Activated CD8-positive, alpha-beta memory T cell treated with anti-CD3 and anti-CD28 coated beads for 4 hours (primary cell): ENCODE data around the gene PTPRF.

Experiments used
- DNase-seq, 2 donors: peaks; one replicate each; pipeline ENCODE4 v3.0.0-alpha.2; 2020; ENCODE audit warnings: low read depth in 2 of 2

PTPRF gene

DNA sequence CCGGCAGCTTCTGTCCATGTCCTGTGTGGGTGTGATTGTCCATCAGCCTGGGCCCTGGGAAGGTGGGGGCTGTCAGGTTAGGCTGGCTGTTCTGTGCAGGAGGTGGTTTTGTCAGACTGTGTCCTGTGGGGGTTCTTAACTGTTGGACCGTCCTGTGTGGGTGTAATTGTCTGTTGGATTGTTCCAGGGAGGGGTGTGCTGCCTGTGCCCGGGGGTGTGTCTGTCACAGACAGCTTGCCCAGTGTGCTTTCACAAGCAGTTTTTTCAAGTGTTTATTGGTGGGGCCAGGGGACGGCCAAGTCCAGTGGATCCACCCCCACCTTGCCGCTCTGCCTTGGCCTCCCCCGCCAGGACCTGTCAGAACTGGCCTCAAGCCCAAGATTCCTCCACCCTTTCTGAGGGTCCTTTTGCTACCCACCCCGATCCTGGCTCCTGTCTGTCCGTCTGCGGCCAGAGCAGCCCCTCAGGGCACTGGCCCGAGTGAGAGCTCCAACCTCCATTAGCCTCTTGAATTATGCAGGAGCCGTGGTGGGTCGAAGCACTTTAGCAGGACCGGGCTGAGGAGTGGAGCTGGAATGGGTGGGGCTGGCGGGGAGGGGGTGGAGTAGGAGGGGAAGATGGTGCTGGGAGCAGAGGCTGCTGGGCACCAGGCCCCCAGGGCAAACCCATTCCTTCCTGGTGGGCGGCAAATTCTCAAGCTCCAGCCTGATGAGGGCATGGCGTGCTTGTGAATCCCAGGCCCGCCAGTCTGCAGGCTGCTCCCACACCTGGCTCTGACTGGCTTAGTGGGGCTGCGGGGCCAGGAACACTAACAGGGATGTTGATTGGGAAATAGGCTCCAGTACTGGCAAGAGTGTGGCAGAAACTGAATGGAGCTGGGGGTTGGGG, 47.2 kb downstream of the PTPRF start:
- DNase-seq = no peak

DNA sequence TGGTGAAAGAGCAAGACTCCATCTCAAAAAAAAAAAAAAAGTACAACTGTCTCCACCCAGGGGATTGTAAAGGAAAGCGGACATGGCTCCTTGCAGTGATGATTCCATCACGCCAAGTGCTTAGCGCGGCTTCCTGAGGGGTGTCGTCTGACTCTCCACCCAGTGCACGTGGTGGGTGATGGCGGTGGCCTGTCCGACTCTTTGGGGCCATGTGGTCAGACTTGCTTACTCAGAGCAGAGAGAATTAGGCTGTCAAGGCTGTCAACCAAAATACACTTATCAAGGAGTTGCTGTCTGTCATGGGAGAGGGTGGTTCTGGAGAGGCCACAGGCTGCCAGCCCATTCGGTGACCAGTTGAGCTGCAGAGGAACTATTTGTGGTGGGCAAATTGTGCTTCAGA, 49.4 kb downstream of the PTPRF start:
- no peak for DNase-seq

DNA sequence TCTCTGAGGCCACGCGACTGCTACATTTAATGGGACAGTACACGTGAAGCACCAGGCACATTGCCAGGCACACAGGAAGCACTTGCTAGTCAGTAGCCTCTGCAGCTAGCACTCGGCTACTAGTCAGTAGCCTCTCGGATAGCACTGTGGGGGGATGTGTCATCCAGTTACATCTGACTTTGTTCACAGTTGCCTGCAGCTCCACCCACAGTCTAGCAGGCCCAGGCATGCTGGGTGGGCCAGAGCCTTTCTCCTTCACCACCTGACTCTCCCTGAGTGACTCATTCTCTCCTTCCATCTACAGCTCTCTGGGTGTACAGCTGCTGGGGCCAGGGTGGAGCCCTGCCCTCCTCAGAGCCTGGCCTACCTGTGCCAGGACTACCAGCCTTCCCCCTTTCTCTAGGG, 51.5 kb downstream of the PTPRF start:
- DNase-seq = peak in 1 of 2 donors; percentile 19

DNA sequence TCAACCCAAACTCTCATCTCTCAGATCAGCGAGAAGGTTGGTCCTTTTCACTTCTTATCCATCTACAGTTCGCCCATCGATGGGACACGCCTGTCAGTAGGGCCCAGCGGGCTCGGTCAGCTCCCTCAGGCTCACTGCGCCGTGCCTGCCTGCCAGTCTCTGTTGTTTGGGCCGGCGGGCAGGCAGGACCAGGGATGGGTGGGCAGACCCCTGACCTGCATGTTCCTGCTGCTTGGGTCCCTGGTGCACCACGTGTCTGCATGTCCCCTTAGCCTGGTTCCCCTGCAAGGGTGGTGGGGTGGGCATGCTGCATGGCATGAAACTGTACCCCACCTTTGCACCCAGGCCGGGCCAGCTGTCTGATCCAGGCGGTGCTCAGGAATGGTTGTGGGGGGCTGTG, 52.4 kb downstream of the PTPRF start:
- no peak for DNase-seq

DNA sequence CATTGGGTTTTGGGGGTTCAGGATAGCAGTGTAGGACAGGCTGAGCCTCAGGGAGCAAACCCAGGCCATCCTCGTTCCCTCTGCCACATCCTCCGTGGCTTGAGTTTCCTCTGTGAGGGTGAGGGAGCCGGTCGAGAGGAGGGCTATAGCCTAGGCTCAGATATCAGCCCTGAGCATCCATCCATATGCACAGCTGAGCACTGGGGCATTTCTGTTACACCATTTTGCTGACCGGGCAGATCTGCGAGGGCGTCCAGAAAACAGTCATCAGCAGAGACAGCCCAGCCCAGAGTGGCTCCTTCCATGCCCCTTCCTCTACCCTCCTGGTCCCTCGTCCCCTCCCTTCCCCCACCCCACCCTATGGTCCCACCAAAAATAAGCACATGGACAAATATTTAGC, 53.5 kb downstream of the PTPRF start:
- no peak for DNase-seq

DNA sequence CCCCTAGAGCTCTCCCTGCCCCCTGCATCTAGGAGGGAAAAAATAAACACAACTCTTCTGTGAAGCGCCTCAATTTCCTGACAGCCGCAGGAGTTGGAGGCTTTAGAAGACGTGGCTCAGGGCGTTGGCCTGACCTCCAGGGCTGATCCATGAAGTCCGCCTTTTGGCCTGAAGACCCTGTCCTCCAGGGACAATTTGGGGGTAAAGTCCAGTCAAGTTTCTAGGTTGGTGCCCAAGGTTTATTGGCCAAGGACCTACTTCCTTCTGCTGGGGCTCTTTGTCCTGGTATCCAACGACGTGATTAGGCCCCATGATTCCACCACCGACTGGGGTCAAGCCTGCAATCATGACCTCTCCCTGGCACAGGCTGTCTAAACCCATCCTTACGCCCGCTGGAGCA, 54.9 kb downstream of the PTPRF start:
- DNase-seq = no peak

DNA sequence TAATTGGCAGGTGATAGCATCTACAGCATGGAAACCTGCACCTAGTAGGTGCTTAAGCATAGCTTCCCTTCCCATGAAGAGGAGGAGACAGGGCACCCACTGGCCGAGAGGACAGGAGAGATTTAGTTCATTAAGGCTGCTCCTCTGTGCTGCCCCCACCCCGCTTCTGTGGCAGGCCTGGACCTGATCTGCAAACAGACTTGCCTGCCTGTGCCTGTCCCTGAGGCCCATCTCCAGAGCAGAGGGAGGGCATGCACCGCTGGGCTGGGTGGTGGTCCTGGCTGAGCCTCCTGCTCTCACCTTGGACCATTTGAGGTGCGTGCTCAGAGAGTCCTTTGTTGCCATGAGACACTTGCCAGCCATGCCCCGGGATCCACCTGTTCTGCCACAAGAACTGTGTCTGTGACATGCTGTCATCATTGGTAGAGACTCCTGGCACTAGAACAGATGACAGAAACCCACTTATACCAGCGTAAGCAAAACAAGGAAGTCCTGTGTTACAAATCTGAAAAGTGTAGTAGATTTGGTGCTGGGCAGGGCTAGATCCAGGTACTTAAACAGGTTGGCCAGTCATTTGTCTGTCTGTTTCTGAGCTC, 55.6 kb downstream of the PTPRF start:
- DNase-seq = no peak

DNA sequence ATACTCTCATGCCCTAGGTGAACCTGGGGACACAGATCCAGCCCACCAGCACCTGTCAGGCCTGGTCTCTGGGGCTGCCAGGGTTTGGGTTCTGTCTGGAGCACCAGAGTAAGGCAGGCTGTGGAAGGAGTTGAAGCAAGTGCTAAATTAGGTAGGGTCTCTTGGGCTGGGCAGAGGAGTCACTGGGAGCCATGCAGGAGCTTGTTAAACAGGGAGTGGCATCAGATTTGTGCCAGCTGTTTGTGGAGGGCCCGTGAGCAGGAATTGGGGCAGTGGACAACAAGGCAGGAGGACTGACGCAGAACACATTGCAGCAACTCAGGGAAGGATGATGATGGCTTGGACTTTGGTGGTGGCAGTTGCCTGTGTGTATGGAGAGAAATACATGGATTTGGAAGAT, 56.3 kb downstream of the PTPRF start:
- no peak for DNase-seq

DNA sequence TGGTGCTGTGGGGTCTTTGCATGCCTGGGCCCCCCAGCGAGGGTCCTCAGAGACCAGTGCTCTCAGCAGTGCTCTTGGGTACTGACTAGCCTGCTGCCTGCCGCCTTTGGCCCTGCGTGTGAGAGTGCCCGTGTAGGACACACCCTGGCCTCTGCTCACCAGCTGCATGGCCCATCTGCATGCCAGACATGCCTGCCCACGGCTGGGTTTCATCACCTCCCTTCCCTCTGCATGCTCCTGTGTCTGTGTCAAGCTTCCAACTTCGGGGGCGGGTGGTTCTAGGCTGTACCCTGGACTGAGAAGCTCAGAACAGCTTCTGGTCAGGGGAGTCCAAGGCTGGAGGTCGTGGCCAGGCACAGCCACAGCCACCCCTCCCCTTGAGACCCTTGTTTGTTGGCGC, 56.9 kb downstream of the PTPRF start:
- no peak for DNase-seq

DNA sequence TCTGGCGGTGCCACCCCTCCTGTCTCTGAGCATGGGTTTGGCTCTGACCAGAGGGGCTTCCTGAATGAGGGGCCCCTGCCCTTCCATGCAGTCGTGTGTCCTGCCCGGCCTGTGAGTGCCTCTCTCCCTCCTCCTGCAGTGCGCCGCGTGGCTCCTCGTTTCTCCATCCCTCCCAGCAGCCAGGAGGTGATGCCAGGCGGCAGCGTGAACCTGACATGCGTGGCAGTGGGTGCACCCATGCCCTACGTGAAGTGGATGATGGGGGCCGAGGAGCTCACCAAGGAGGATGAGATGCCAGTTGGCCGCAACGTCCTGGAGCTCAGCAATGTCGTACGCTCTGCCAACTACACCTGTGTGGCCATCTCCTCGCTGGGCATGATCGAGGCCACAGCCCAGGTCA, 57.9 kb downstream of the PTPRF start:
- no peak for DNase-seq

DNA sequence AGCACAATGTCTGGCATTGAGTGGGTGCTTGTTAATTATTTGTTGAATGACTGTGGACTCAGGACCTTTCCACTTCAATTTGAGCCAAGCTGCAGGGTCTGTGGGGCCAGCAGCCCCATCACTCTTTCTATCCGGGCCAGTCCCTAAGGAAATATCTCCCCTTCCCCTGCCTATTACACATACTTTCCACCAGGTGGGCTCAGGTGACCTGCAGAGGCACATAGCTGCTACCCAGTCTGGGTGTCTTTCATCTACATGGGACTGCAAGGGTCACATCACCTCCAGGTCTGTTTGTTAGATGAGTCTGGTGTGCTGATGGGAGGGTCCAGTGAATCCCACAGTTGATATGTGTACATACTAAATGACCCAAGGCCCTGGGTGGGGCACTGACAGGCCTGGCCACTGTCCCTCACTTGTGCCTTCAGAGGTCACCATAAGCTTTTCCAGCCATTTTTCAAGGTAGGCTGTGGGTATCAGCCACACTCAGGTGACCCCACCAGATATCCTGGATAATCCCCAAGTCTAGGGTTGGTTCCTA, 59.8 kb downstream of the PTPRF start:
- no peak for DNase-seq

DNA sequence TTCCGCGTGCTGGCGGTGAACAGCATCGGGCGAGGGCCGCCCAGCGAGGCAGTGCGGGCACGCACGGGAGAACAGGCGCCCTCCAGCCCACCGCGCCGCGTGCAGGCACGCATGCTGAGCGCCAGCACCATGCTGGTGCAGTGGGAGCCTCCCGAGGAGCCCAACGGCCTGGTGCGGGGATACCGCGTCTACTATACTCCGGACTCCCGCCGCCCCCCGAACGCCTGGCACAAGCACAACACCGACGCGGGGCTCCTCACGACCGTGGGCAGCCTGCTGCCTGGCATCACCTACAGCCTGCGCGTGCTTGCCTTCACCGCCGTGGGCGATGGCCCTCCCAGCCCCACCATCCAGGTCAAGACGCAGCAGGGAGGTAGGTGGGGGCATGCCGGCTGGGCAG, 60.5 kb downstream of the PTPRF start:
- no peak for DNase-seq

DNA sequence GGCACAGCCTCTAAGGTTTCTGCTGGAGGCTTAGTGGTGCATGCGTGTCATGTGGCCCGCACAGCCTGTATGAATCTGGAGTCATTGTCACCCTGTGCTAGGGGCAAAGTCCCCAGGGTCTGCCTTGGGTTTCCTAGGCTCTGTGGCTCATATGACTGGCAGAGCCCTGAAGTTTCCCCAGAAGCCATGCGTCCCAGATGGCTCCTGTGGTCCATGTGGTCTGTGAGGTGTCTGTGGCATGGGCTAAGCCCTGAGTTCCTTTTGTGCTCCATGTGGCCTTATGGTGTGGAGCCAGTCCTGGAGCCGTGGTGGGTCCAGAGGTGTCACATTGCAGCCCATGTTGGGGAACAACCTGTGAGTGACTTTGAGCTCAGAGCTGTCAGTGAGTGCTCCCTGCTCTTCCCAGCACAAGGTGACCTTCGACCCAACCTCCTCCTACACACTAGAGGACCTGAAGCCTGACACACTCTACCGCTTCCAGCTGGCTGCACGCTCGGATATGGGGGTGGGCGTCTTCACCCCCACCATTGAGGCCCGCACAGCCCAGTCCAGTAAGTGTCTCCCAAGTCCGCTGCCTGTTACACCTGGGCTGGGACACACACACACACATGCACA, 61.5 kb downstream of the PTPRF start:
- DNase-seq = no peak

DNA sequence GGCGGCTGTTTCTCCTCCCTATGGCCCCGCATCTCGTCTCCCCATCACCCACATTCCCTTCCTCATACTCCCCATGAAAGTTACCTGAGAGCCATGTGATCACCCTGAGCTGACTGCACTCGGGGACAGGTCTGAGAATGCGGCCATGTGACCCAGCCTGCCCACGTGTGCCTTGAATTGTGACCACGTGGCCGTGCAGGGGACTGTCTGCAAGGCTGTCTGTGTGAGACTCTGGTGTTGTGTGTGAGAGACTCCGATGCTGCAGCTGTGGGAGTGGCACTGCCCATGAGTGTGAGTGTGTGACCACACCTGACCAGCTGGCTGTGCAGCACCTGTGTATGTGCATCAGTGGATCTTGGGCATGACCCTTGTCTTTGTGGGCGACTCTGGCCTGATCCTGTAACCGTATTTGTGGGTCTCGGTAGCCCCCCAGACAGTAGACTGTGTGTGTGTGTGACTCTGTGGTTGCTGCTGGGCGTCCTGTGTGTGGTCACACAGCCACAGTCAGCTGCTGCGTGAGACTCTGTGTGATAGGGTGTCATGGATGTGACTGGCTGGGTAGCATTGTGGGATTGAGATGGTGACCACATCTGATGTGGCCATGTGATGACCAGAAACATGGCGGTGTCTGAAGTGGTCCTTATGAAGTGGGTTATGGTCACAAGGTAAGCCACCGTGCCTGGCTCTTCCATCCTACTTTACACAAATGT, 62.4 kb downstream of the PTPRF start:
- DNase-seq = no peak

DNA sequence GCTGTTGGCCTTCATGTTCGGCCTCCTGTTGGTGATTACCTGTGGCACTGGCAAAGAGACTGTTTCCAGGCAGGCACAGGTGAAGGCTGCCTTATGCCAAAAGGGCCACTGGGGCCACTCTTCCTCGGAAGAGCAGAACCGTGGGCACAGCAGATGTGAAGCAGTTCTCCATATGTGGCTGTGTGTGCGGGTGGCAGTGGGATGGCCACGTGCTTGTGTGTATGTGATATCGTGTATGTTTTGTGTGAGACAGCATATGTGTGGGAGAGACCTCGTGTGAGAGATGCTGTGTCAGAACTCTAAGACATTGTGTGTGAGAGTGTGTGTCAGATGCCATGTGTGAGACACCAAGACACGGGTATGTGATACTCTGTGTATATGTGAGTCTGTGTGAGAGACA, 65.9 kb downstream of the PTPRF start:
- no peak for DNase-seq

DNA sequence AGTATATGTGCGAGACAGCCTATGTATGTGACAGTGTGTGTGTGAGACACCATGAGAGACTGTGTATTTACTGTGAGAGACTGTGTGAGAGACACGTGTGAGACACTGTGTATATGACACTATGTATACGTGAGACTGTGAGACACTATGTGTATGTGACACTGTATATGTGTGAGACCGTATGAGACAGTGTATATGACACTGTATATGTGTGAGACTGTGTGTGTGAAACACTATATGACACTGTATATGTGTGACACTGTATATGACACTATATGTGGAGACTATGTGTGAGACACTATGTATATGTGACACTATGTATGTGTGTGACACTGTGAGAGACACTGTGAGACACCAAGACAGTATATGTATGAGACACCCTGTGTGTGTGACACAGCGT, 66.3 kb downstream of the PTPRF start:
- no peak for DNase-seq

DNA sequence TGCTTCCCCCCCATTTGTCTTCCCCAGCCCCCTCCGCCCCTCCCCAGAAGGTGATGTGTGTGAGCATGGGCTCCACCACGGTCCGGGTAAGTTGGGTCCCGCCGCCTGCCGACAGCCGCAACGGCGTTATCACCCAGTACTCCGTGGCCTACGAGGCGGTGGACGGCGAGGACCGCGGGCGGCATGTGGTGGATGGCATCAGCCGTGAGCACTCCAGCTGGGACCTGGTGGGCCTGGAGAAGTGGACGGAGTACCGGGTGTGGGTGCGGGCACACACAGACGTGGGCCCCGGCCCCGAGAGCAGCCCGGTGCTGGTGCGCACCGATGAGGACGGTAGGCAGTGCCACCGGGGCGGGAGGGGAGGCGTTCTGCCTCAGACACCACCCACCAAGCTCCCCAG, 67.0 kb downstream of the PTPRF start:
- DNase-seq = no peak

DNA sequence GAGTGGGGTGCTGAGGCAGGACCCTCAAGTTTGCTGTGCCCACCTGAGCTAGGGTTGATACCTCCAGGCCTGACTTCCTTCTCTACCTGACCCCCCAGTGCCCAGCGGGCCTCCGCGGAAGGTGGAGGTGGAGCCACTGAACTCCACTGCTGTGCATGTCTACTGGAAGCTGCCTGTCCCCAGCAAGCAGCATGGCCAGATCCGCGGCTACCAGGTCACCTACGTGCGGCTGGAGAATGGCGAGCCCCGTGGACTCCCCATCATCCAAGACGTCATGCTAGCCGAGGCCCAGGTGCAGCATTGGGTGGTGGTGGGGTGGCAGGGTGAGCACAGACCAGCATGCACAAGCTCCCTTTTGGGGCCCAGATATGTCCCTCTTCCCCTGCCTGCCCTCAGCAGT, 67.9 kb downstream of the PTPRF start:
- DNase-seq = no peak

DNA sequence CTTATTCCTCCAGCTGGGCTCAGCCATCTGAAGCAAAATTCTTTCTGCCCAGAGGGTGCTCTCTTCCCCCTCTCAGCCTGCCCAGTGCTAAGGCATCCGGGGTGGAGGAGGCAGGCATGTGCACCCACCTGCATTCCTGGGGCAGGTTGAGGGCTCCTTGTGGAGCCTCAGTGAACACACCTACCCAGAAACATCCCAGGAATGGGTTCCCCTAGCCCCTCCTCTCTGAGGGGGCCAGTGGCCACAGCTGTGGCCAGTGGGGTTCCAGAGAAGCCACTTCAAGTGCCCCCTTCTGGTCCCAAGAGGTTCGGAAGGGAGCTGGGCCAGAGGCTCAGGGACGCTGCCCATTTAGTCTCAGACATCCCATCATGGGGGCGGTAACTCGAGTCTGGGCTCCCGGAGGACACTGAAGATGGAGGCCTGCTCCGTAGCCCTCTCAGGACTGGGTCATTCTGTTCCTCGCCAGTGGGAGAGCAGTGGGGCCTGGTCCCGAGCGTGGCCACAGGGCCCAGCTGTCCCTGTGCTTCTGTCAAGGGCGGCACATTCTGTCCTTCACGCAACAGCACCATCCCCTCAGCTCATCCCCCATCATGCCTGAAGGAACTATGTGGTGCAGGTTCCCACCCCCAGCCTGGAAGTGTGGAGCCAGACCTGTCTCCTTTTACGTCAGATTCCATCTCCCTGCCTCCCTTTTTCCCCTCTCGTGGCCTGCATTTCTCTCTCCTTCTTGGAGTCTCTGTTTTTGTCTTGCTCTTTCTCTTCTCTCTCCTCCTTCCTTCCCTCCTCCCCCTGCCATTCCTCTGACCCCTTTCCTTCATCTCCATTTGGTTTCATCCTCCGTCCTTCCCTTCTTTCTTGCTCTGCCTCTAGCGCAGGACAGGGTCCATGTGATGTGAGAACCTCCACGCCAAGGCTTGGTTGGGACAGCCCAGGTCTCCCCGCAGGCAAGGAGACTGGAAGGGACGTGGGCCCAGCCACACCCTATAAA, 69.6 kb downstream of the PTPRF start:
- no peak for DNase-seq

DNA sequence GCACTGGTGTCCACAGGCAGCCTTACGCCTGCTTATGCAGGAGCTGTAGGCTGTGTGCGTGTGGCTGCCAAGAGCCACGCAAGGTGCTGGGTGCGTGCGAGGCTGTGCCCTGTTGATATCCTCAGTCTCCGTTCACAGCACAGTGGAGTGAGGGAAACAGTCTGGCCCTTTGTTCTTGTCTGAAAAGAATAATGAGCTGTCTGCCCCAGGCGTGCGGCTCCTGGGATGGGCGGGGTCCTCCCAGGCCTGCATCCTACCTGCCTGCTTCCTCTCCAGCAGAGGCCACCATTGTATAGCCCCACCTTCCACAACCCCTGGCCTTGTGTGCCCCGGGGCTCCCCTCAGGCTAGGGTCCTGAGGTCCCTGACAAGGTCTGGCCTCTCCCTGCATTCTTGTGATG, 72.3 kb downstream of the PTPRF start:
- no peak for DNase-seq

DNA sequence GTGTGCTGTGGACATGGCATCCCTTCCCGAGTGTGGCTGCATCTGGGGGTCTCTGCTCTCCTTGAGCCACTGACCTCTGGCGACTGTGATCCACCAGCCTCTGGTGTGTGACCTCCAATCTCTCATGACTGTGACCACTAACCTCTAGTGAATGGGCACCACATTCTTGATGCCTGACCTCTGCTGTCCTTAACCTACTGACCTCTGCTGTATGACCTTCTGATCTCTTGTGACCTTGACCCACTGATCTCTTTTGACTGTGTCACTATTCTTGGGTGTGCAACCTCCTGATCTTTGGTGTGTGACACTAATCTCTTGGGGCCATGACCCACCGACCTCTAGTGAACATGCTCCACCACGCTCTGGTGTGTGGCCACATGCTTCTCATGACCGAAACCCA, 73.5 kb downstream of the PTPRF start:
- DNase-seq = no peak
